ENCODE data around the gene STXBP1.

STXBP1 gene

DNA sequence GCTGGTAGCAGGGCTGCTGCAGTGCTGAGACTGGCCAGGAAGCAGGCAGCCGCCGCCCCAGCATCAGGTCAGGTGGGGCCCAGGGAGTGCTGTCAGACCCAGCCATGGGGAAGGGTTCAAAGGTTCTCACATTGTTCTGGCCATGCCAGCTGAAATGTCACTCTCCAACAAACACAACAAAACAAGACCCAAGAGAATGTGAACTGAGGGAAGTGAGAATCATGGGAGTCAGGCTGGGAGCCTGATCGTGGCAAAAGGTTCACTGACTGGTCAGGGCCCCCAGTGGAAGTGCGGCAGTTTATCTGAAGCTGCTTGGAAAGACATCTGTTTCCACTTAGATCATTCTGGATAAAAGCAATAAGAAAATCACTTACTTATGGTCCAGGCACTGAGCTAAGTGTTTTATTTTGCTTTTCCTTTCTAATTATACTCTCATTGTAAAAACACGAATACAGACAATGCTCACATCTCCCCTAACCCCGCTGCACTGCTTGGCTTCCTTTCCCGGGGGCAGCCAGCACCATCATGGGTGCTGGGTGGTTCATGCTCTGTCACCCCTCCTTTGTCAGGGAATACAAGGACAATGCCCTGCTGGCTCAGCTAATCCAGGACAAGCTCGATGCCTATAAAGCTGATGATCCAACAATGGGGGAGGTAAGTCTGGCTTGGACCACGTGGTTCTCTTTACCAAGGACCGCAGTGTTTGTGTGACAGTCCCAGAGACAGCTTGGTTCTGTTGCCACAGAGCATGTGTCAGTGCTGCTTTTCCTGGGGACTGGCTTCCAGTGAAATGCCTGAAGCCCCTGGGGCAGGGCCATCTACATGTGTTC is 52.8 kb downstream of the STXBP1 start:
- Histone ChIP-seq H3K4me3 (no peak overlapping the region), H3K4me2 (no peak overlapping the region), H4K20me1 (no peaks in the 10 kb centered on the region; a peak in 1 of 22 replicates), H3K9ac (no peak overlapping the region; a peak in 1 of 22 replicates), H3K9me3 (replicated peaks in 1 of 11) (no peaks in the 10 kb centered on the region), H3K4me1 (peaks cover 0 to 4% (median 0%) of the 10 kb centered on the region in 10 experiments; a peak in 1 of 20 replicates), H3K27ac (no peak overlapping the region), H3K36me3 (peaks cover 7 to 67% (median 25%) of the 10 kb centered on the region in 11 experiments; a peak in 17 of 22 replicates), H3K27me3 (no peaks in the 10 kb centered on the region)
- no peak for TF ChIP-seq Cebpa-rat (IDR thresholded peaks at IDR 0.05)

DNA sequence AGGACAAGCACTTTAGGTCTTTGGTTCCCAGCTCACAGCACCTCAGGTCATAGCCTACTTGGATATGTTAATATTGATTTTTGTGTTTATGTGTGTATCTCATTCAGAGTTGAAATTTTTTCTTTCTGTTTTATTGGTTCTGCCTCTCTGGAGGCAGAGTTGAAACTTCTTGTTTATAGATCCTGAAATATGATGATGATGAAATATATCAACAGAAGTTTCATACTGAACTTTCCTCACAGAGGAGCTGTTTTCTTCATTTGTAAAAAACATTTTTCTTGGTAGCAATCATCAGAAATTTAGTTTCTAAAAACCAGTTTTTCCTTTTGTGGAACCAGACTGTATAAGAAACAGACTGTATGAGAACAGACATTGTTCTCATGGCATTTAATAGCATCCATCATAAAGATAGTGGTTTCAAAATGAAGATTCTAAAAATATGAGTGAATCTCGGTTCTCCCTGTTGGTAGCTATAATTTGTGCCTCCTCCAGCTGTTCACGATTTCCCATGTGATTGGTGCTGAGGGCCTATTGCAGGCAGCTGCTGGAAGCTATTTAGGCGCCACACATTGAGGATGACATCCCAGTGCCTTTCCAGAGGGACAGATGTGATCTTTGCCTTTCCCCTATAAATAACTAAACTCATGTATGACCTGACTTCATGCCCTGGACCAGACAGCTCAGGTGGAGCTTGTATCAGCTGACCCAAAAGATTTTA is 55.2 kb downstream of the STXBP1 start:
- Histone ChIP-seq H3K27me3 (no peaks in the 10 kb centered on the region), H3K27ac (no peak overlapping the region), H3K4me2 (no peak overlapping the region), H3K36me3 (peaks cover 10 to 73% (median 34%) of the 10 kb centered on the region in 11 experiments; a peak in 18 of 22 replicates), H3K4me1 (no peaks in the 10 kb centered on the region; a peak in 1 of 20 replicates), H4K20me1 (peaks cover 0 to 6% (median 0%) of the 10 kb centered on the region in 11 experiments; a peak in 1 of 22 replicates), H3K4me3 (no peak overlapping the region), H3K9ac (no peak overlapping the region), H3K9me3 (replicated peaks in 1 of 11) (no peaks in the 10 kb centered on the region)
- no peak for TF ChIP-seq Cebpa-rat (IDR thresholded peaks at IDR 0.05)

DNA sequence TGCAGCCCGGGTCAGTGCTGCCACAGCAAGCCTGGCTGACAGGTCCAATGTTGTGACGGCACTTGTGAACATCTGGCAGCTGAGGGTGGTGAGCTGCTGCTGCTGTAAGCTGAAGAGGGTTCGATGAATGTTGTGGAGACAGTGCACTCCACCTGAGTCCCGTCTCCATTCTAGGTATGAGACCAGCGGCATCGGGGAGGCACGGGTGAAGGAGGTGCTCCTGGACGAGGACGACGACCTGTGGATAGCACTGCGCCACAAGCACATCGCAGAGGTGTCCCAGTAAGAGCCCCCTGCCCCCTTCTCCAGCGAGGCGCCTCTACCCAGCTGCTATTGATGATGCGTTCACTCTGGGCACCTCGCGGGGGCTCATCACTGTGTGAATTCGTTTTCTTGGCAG is 55.8 kb downstream of the STXBP1 start:
- Histone ChIP-seq H3K27me3 (no peaks in the 10 kb centered on the region), H3K9me3 (replicated peaks in 1 of 11) (no peaks in the 10 kb centered on the region), H3K27ac (no peak overlapping the region), H4K20me1 (peaks cover 0 to 6% (median 0%) of the 10 kb centered on the region in 11 experiments; a peak in 1 of 22 replicates), H3K4me1 (no peaks in the 10 kb centered on the region; a peak in 1 of 20 replicates), H3K4me2 (no peak overlapping the region), H3K4me3 (no peak overlapping the region), H3K9ac (no peak overlapping the region), H3K36me3 (peaks cover 13 to 74% (median 37%) of the 10 kb centered on the region in 11 experiments; a peak in 18 of 22 replicates)
- no peak for TF ChIP-seq Cebpa-rat (IDR thresholded peaks at IDR 0.05)

DNA sequence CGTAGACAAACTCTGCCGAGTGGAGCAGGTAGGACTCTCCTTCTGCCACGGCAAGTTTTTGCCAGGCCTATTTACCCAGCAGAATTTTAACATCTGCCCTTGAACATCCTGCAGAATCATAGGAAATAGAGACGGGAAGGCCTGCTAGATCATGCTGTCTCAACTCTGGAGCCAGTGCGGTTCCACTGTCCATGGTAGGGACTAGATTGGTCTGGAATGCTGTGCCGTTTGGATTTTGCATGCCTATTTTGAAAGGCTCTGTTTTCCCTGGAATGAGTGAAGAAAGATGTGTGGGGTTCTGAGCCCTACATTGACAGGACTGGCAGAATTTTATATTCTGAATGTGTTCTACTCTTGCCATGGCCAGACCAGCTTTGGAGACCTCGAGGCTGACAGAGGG is 61.2 kb downstream of the STXBP1 start:
- Histone ChIP-seq H3K27me3 (no peaks in the 10 kb centered on the region), H3K27ac (no peak overlapping the region), H3K9me3 (replicated peaks in 1 of 11) (no peaks in the 10 kb centered on the region), H3K4me3 (no peak overlapping the region), H3K36me3 (peaks cover 0 to 79% (median 36%) of the 10 kb centered on the region in 11 experiments; a peak in 16 of 22 replicates), H3K4me2 (no peak overlapping the region), H3K9ac (no peak overlapping the region), H3K4me1 (peaks cover 0 to 9% (median 0%) of the 10 kb centered on the region in 10 experiments; a peak in 5 of 20 replicates), H4K20me1 (peaks cover 0 to 6% (median 0%) of the 10 kb centered on the region in 11 experiments; a peak in 1 of 22 replicates)
- no peak for TF ChIP-seq Cebpa-rat (IDR thresholded peaks at IDR 0.05)

DNA sequence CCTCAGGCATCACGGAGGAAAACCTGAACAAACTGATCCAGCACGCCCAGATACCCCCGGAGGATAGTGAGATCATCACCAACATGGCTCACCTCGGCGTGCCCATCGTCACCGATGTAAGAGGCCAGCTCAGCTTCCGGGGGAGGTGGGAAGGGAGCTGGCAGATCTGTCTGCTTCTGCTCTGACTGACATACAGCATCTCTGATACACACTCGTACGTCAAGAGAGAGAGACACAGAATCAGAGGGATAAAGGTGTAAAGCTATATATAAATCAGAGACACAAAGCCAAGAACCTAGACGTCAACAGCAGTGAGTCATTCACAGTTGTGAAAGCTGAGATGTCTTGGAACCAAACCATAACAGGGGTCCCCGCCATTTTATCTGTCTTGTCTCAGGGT is 64.6 kb downstream of the STXBP1 start:
- peaks cover 0 to 18% (median 0%) of the 10 kb centered on the region in 10 experiments; a peak in 6 of 20 replicates for H3K4me1 ChIP-seq
- peaks cover 0 to 89% (median 49%) of the 10 kb centered on the region in 11 experiments; a peak in 16 of 22 replicates for H3K36me3 ChIP-seq
- no peaks in the 10 kb centered on the region; a peak in 2 of 22 replicates for H4K20me1 ChIP-seq
- no peak overlapping the region for H3K9ac ChIP-seq
- no peaks in the 10 kb centered on the region for H3K9me3 ChIP-seq (replicated peaks in 1 of 11)
- H3K4me3 ChIP-seq = no peak overlapping the region
- no peak overlapping the region for H3K4me2 ChIP-seq
- TF ChIP-seq Cebpa-rat (IDR thresholded peaks at IDR 0.05) = no peak
- H3K27me3 ChIP-seq = no peaks in the 10 kb centered on the region
- H3K27ac ChIP-seq = no peak overlapping the region

DNA sequence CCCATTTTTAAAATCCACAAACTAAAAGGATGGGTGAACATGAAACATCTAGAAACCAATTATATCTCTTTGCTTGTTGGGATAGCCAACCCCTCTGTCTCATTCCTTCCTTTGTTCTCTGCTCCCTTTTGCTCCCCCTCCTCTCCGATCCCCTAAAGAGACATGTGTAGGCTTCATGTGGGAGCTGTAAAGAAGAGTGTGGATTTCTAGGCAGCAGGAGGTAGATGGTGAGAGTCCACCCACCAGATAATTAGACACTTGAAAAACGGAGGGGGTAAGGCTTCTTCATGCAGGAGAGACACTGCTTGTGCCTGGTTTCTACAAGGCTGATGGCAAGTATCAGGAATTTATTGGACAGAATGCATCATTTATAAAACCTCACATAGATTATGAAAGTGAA is 67.4 kb downstream of the STXBP1 start:
- Histone ChIP-seq H4K20me1 (no peaks in the 10 kb centered on the region; a peak in 1 of 22 replicates), H3K4me2 (no peak overlapping the region), H3K36me3 (peaks cover 13 to 91% (median 54%) of the 10 kb centered on the region in 11 experiments; a peak in 18 of 22 replicates), H3K4me3 (no peak overlapping the region), H3K27ac (no peak overlapping the region), H3K4me1 (peaks cover 0 to 16% (median 0%) of the 10 kb centered on the region in 10 experiments; a peak in 6 of 20 replicates), H3K9ac (no peak overlapping the region), H3K9me3 (replicated peaks in 1 of 11) (no peaks in the 10 kb centered on the region), H3K27me3 (no peaks in the 10 kb centered on the region)
- TF ChIP-seq Cebpa-rat (IDR thresholded peaks at IDR 0.05) = no peak

DNA sequence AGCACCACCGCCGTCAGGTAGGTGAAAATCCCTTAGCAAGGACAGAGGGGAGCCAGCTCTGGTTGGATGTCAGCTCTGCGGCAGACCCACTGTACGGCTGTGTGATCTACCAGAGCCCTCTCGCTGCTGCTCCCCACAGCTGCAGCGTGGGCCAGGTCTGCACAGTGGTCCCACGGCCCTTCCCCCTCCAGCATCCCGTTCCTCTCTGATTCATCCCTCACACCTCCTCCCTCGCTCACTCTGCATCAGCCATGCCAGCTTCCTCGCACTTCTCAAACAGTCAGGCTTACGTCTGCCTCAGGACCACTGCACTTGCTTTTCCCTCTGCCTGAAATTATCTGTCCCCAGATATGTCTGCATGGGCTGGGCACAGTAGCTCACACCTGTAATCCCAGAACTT is 68.1 kb downstream of the STXBP1 start:
- TF ChIP-seq Cebpa-rat (IDR thresholded peaks at IDR 0.05) = no peak
- Histone ChIP-seq H3K4me1 (peaks cover 0 to 11% (median 0%) of the 10 kb centered on the region in 10 experiments; a peak in 5 of 20 replicates), H4K20me1 (no peaks in the 10 kb centered on the region; a peak in 1 of 22 replicates), H3K27me3 (no peaks in the 10 kb centered on the region), H3K9ac (no peak overlapping the region), H3K9me3 (replicated peaks in 1 of 11) (no peaks in the 10 kb centered on the region), H3K27ac (no peak overlapping the region), H3K36me3 (peaks cover 13 to 87% (median 55%) of the 10 kb centered on the region in 11 experiments; a peak in 18 of 22 replicates), H3K4me2 (peak overlapping the region in 1 of 11 experiments; percentile 18; a peak in 1 of 22 replicates), H3K4me3 (no peak overlapping the region)

DNA sequence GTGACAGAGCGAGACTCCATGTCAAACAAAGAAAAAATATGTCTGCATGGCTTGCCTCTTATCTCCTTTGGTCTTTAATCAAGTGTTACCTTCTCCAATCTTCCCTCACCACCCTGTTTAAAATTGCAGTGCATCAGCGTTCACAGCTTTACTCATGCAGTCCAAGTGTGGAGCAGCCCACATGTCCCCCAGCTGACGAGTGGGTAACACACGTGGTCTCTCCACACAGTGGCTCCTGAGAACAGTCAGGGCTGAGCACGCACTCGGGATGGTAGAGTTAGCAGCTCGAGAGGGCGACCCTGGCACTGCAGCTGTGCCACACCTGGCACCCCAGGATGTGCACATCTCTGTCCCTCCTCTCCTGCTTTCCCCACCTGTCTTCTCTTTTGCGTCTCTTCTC is 68.8 kb downstream of the STXBP1 start:
- peaks cover 0 to 11% (median 0%) of the 10 kb centered on the region in 10 experiments; a peak in 5 of 20 replicates for H3K4me1 ChIP-seq

More for the DNA sequence above, 68.8 kb downstream of the STXBP1 start:
- TF ChIP-seq Cebpa-rat (IDR thresholded peaks at IDR 0.05) = no peak
- no peak overlapping the region for H3K27ac ChIP-seq
- peaks cover 13 to 81% (median 52%) of the 10 kb centered on the region in 11 experiments; a peak in 18 of 22 replicates for H3K36me3 ChIP-seq
- H3K9me3 ChIP-seq (replicated peaks in 1 of 11) = no peaks in the 10 kb centered on the region
- no peak overlapping the region for H3K9ac ChIP-seq
- no peak overlapping the region for H3K4me3 ChIP-seq
- H3K4me2 ChIP-seq = peak overlapping the region in 2 of 11 experiments; percentile 1 to 18; a peak in 1 of 22 replicates
- no peaks in the 10 kb centered on the region; a peak in 1 of 22 replicates for H4K20me1 ChIP-seq
- H3K27me3 ChIP-seq = no peaks in the 10 kb centered on the region
